Caco-2 (cell line): ENCODE data around the gene WDR41. TPM values are rescaled to one million over a fixed set of nuclear protein-coding genes. Genes with fewer than 3 reads are reported as not detected.
A peak's percentile ranks its signal among the peaks of the same experiment; 100 is the strongest.
"Not testable (repeated sequence)": the region's sequence is repeated elsewhere in the genome, so short reads cannot be mapped to it uniquely, and the experiment has no call there.

ENCODE experiments used
- BruUV-seq: library from RNA; stranded (reverse); fragments of 400-500 nt; replicated peaks from 2 replicates; lab custom pipeline; 2021; lab: Mats Ljungman, UMichigan
- CTCF ChIA-PET: fragments of 300-600 bp; sonication (Branson Sonifier 250); formaldehyde crosslinking; loops from one replicate; lab custom pipeline; 2022; ENCODE audit warnings: antibody characterized with exemption; lab: Charles Lee
- POLR2A ChIA-PET: fragments of 300-600 bp; sonication (Branson Sonifier 250); formaldehyde crosslinking; loops from one replicate; lab custom pipeline; 2022; ENCODE audit warnings: antibody characterized with exemption; lab: Charles Lee
- DNase-seq, 2 experiments: peaks; one replicate each; pipeline versions ENCODE4 v3.0.0 to v3.0.0-alpha.2; 2020 to 2022
- H3K27me3 ChIP-seq: replicated peaks from 2 replicates; pipeline ENCODE4 v1.6.0; 2011; ENCODE audit warnings: low read length; ENCODE audit not compliant: control insufficient read depth, insufficient read depth
- H3K36me3 ChIP-seq: 2 replicates; pipeline ENCODE4 v1.5.1; 2011; ENCODE audit warnings: low read length; ENCODE audit not compliant: control insufficient read depth, insufficient read depth
- H3K4me1 ChIP-seq: fragments of 250-450 bp; sonication (Bioruptor Pico); 2 replicates; pipeline ENCODE4 v1.5.1; 2020; ENCODE audit warnings: mild to moderate bottlenecking
- H3K4me3 ChIP-seq: 2 replicates; pipeline ENCODE4 v1.5.1; 2011; ENCODE audit warnings: low read depth, mild to moderate bottlenecking, control low read depth, low read length
- H3K9me3 ChIP-seq: fragments of 250-450 bp; sonication (Bioruptor Pico); 2 replicates; pipeline ENCODE4 v1.5.1; 2020; ENCODE audit warnings: mild to moderate bottlenecking, moderate library complexity
- H3K27ac Mint-ChIP-seq: one replicate; pipeline ENCODE4 v1.8.0; 2022; ENCODE audit warnings: mixed read lengths; ENCODE audit not compliant: unreplicated experiment
- H3K27me3 Mint-ChIP-seq: one replicate; pipeline ENCODE4 v1.8.0; 2022; ENCODE audit warnings: mixed read lengths; ENCODE audit not compliant: insufficient read depth, unreplicated experiment
- H3K36me3 Mint-ChIP-seq: one replicate; pipeline ENCODE4 v1.8.0; 2022; ENCODE audit warnings: mild to moderate bottlenecking, mixed read lengths; ENCODE audit not compliant: insufficient read depth, unreplicated experiment
- H3K4me1 Mint-ChIP-seq: one replicate; pipeline ENCODE4 v1.8.0; 2022; ENCODE audit warnings: low read depth, mixed read lengths; ENCODE audit not compliant: unreplicated experiment
- H3K4me3 Mint-ChIP-seq: one replicate; pipeline ENCODE4 v1.8.0; 2022; ENCODE audit warnings: mild to moderate bottlenecking, moderate library complexity, mixed read lengths; ENCODE audit not compliant: unreplicated experiment
- H3K9me3 Mint-ChIP-seq: one replicate; pipeline ENCODE4 v1.8.0; 2022; ENCODE audit warnings: mixed read lengths; ENCODE audit not compliant: unreplicated experiment
- intact Hi-C: fragments of 100-400 bp; cut with micrococcal nuclease; formaldehyde crosslinking; loops from one replicate; pipeline ENCODE4 v1.10.0; 2022; ENCODE audit not compliant: unreplicated experiment
- total RNA-seq: library from RNA; stranded (reverse); gene quantifications from 2 replicates; pipeline ENCODE4 v1.2.3, GENCODE V29; 2022
- TF ChIP-seq, protein P1 (sequence below), 2 experiments: fragments of 200-600 bp in 1 of 2; IDR thresholded peaks; 1 replicate in 1 of 2; 2 replicates in 1 of 2; pipeline versions ENCODE4 v1.5.1 to v1.8.0; 2011 to 2022; ENCODE audit warnings: antibody characterized with exemption in 1 of 2, control low read depth in 1 of 2, inconsistent platforms in 1 of 2, low read depth in 1 of 2, low read length in 1 of 2, mild to moderate bottlenecking in 1 of 2, moderate library complexity in 1 of 2; ENCODE audit not compliant: insufficient read depth in 1 of 2, severe bottlenecking in 1 of 2, unreplicated experiment in 1 of 2

WDR41 gene
- total RNA-seq, 1 experiment from 2014 or later = 64.1 TPM

DNA sequence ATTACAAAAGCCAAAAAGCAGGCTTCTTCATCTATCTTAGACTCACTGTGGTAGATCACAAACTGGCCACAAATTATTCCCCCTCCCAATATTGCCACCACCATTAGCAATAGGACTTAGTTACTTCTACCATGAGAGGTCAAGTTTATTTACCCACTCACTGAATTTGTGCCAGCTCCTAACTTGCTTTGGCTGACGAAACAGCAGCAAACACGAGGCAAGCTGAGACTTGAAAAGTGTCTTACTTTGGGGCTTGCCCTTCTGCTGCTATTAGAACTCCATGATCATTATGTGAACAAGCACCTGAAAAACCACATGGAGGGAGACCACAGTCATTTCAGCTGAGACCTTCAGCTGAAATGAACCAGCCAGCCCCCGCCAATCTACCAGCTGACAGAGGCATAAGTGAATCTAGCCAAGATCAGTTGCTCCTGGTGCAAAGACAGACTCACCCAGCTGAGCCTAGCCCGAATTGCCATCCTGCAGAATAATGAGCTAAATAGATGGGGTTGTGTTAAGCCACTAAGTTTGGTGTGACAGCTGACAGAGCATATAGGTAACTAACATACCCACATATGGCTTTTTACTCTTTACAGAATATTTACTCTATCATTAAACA, 5.7 kb downstream of the WDR41 start:
- H3K36me3 Mint-ChIP-seq = peaks cover 46% of the 10 kb centered on the region
- no peaks in the 10 kb centered on the region for H3K9me3 Mint-ChIP-seq
- Histone ChIP-seq H3K9me3 (no peaks in the 10 kb centered on the region), H3K27me3 (no peaks in the 10 kb centered on the region), H3K4me1 (no peaks in the 10 kb centered on the region), H3K4me3 (no peak overlapping the region), H3K36me3 (peaks cover 2% of the 10 kb centered on the region; the same call in 1 of the 2 replicates)
- ChIA-PET POLR2A (no interaction called here), CTCF (no interaction called here)
- H3K4me1 Mint-ChIP-seq = no peaks in the 10 kb centered on the region
- intact Hi-C loops = no loop called here
- TF ChIP-seq, protein P1, sequence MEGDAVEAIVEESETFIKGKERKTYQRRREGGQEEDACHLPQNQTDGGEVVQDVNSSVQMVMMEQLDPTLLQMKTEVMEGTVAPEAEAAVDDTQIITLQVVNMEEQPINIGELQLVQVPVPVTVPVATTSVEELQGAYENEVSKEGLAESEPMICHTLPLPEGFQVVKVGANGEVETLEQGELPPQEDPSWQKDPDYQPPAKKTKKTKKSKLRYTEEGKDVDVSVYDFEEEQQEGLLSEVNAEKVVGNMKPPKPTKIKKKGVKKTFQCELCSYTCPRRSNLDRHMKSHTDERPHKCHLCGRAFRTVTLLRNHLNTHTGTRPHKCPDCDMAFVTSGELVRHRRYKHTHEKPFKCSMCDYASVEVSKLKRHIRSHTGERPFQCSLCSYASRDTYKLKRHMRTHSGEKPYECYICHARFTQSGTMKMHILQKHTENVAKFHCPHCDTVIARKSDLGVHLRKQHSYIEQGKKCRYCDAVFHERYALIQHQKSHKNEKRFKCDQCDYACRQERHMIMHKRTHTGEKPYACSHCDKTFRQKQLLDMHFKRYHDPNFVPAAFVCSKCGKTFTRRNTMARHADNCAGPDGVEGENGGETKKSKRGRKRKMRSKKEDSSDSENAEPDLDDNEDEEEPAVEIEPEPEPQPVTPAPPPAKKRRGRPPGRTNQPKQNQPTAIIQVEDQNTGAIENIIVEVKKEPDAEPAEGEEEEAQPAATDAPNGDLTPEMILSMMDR (IDR thresholded peaks at IDR 0.05; ENCODE audit: insufficient read depth in 1 of 2, low read depth in 1 of 2, low read length in 1 of 2, severe bottlenecking in 1 of 2, unreplicated experiment in 1 of 2) = no peak
- no peak for DNase-seq
- H3K27me3 Mint-ChIP-seq = no peaks in the 10 kb centered on the region
- no TSS peak for BruUV-seq
- H3K4me3 Mint-ChIP-seq = no peak overlapping the region
- no peak overlapping the region for H3K27ac Mint-ChIP-seq

DNA sequence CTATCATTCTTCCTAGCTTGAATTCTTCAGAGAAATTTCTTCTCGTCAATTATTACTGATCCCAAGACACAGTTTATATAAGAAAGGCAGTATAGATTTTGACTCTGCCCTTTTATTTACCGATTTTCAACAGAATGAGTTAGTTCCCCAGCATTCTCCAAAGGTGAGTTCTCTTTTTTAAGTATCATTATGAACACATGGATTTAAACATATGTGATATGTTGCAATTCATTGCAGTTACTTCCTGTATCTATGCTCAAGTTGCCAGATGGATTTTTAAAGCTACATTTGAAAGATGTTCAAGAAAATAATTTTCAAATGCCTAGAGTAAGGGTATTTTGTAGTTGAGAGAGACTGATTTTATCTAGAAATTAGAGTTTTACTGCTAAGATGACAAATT, 8.4 kb downstream of the WDR41 start:
- peaks cover 49% of the 10 kb centered on the region for H3K36me3 Mint-ChIP-seq
- ChIA-PET CTCF (no interaction called here), POLR2A (no interaction called here)
- no peaks in the 10 kb centered on the region for H3K4me1 Mint-ChIP-seq
- no peak overlapping the region for H3K4me3 Mint-ChIP-seq
- no peaks in the 10 kb centered on the region for H3K9me3 Mint-ChIP-seq
- Histone ChIP-seq H3K9me3 (no peaks in the 10 kb centered on the region), H3K27me3 (no peaks in the 10 kb centered on the region), H3K4me3 (no peak overlapping the region), H3K4me1 (no peaks in the 10 kb centered on the region), H3K36me3 (peaks cover 2% of the 10 kb centered on the region; the same call in 1 of the 2 replicates)
- H3K27ac Mint-ChIP-seq = no peak overlapping the region
- TF ChIP-seq, protein P1 (IDR thresholded peaks at IDR 0.05; ENCODE audit: insufficient read depth in 1 of 2, low read depth in 1 of 2, low read length in 1 of 2, severe bottlenecking in 1 of 2, unreplicated experiment in 1 of 2) = no peak
- DNase-seq = no peak
- intact Hi-C loops = no loop called here
- BruUV-seq = no TSS peak
- no peaks in the 10 kb centered on the region for H3K27me3 Mint-ChIP-seq

DNA sequence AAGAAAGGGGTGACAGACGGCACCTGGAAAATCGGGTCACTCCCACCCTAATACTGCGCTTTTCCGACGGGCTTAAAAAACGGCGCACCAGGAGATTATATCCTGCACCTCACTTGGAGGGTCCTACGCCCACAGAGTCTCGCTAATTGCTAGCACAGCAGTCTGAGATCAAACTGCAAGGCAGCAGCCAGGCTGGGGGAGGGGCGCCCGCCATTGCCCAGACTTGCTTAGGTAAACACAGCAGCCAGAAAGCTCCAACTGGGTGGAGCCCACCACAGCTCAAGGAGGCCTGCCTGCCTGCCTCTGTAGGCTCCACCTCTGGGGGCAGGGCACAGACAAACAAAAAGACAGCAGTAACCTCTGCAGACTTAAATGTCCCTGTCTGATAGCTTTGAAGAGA, 17.1 kb downstream of the WDR41 start:
- BruUV-seq, intact Hi-C loops, H3K36me3 ChIP-seq, H3K4me1 Mint-ChIP-seq, H3K27me3 ChIP-seq, CTCF ChIA-PET, H3K27ac Mint-ChIP-seq, H3K4me1 ChIP-seq, H3K9me3 Mint-ChIP-seq, H3K4me3 ChIP-seq, H3K27me3 Mint-ChIP-seq, H3K36me3 Mint-ChIP-seq, H3K9me3 ChIP-seq, H3K4me3 Mint-ChIP-seq, POLR2A ChIA-PET: not testable (repeated sequence)
- peak; percentile 50 to 70 for DNase-seq

DNA sequence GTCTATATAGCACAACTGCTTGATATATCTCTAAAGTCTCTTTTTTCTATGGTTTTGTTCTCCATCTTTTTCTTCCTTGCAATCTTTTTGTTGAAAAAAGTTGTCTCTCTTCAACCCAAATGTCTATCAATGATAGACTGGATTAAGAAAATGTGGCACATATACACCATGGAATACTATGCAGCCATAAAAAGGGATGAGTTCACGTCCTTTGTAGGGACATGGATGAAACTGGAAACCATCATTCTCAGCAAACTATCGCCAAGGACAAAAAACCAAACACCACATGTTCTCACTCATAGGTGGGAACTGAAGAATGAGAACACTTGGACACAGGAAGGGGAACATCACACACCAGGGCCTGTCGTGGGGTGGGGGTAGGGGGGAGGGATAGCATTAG, 23.2 kb downstream of the WDR41 start:
- H3K4me1 ChIP-seq, H3K27me3 ChIP-seq, H3K4me3 Mint-ChIP-seq, CTCF ChIA-PET, H3K4me3 ChIP-seq, POLR2A ChIA-PET, H3K9me3 ChIP-seq, H3K36me3 ChIP-seq, DNase-seq, BruUV-seq, intact Hi-C loops, H3K4me1 Mint-ChIP-seq, H3K27me3 Mint-ChIP-seq, H3K27ac Mint-ChIP-seq: not testable (repeated sequence)
- peaks cover 16% of the 10 kb centered on the region for H3K36me3 Mint-ChIP-seq
- peaks cover 20% of the 10 kb centered on the region for H3K9me3 Mint-ChIP-seq
